ENCODE measurements around the gene ERICH6B.

ERICH6B gene

GRCh38 chr13:45500492-45501174, 114.9 kb downstream of the ERICH6B start:
- no peaks in the 10 kb centered on the region for H3K4me1 Mint-ChIP-seq
- H3K27me3 Mint-ChIP-seq (ENCODE audit: low read depth): no peaks in the 10 kb centered on the region
- no peak overlapping the region for H3K27ac Mint-ChIP-seq
- H3K9me3 Mint-ChIP-seq: peaks cover 3% of the 10 kb centered on the region
- H3K4me3 Mint-ChIP-seq: no peak overlapping the region
- peaks cover 73% of the 10 kb centered on the region for H3K36me3 Mint-ChIP-seq (ENCODE audit: low read depth)
- TF ChIP-seq CTCF (IDR thresholded peaks at IDR 0.05; ENCODE audit: unreplicated experiment in 3 of 3): no peak

- Mint-ChIP-seq H3K36me3 (ENCODE audit: low read depth) (peaks cover 61% of the 10 kb centered on the region), H3K27me3 (ENCODE audit: low read depth) (no peaks in the 10 kb centered on the region), H3K27ac (no peak overlapping the region), H3K4me3 (no peak overlapping the region), H3K9me3 (peaks cover 3% of the 10 kb centered on the region), H3K4me1 (no peaks in the 10 kb centered on the region)
- TF ChIP-seq CTCF (IDR thresholded peaks at IDR 0.05; ENCODE audit: unreplicated experiment in 3 of 3): no peak
Measured at GRCh38 chr13:45496942-45497341, 118.6 kb downstream of the ERICH6B start.

GRCh38 chr13:45492538-45492937, 123.0 kb downstream of the ERICH6B start:
- Mint-ChIP-seq H3K27me3 (ENCODE audit: low read depth) (no peaks in the 10 kb centered on the region), H3K36me3 (ENCODE audit: low read depth) (peaks cover 42% of the 10 kb centered on the region)
- no peak for TF ChIP-seq CTCF (IDR thresholded peaks at IDR 0.05; ENCODE audit: unreplicated experiment in 3 of 3)

More at GRCh38 chr13:45492538-45492937, 123.0 kb downstream of the ERICH6B start:
- H3K4me1 Mint-ChIP-seq: no peaks in the 10 kb centered on the region
- no peak overlapping the region for H3K4me3 Mint-ChIP-seq
- H3K9me3 Mint-ChIP-seq: peaks cover under 1% of the 10 kb centered on the region
- H3K27ac Mint-ChIP-seq: no peak overlapping the region

Data from nephron (organoid).